HAP-1 (cell line): Measurements from ENCODE around the gene C9orf72.
A peak's percentile ranks its signal among the peaks of the same experiment; 100 is the strongest.

Source experiments
- DNase-seq, 2 experiments: peaks; one replicate each; pipeline ENCODE4 v3.0.0-alpha.2; 2016 to 2020; ENCODE audit warnings: low spot score in 2 of 2
- H3K27me3 ChIP-seq: fragments of 250-450 bp; sonication (Bioruptor Pico); 2 replicates; pipeline ENCODE4 v1.5.1; 2020; ENCODE audit warnings: low read depth, mild to moderate bottlenecking, moderate library complexity
- H3K36me3 ChIP-seq: fragments of 250-450 bp; sonication (Bioruptor Pico); replicated peaks from 2 replicates; pipeline ENCODE4 v1.5.1; 2020; ENCODE audit warnings: mild to moderate bottlenecking
- H3K4me1 ChIP-seq: fragments of 250-450 bp; sonication (Bioruptor Pico); 2 replicates; pipeline ENCODE4 v1.5.1; 2020; ENCODE audit warnings: mild to moderate bottlenecking
- H3K4me3 ChIP-seq: fragments of 250-450 bp; sonication (Bioruptor Pico); 2 replicates; pipeline ENCODE4 v1.5.1; 2020; ENCODE audit warnings: mild to moderate bottlenecking, moderate library complexity
- H3K9me3 ChIP-seq: fragments of 250-450 bp; sonication (Bioruptor Pico); 2 replicates; pipeline ENCODE4 v1.5.1; 2020; ENCODE audit warnings: mild to moderate bottlenecking, moderate library complexity
- in situ Hi-C: fragments of 300-500 bp; cut with MboI; formaldehyde crosslinking; loops from 3 replicates; pipeline ENCODE4 v1.14.3; 2020; ENCODE audit warnings: low sequenced_read_pairs, inconsistent platforms, mixed read lengths

Gene C9orf72

DNA sequence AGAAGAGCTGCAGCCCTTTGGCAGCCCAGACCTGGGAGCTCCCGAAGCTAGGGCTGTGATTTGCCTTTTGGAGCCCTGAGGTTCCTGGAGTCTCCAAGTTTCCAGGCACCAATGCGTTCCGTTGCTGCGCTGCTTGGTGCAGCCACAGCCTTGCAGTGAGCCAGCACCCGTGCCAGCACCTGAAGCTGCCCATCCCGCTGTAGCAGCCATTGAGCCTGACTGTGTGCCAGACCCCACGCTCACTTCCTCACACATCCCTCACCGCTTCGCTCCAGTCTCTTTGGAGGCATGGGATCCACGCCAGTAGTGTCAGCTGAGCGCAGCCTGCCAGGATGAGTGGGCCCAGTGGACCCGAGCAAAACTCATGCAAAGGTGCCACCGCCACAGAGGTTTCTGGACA lies 22.5 kb upstream of the C9orf72 start:
- in situ Hi-C loops = no loop called here
- H3K36me3 ChIP-seq = no peaks in the 10 kb centered on the region
- H3K4me1 ChIP-seq = no peaks in the 10 kb centered on the region
- no peaks in the 10 kb centered on the region for H3K9me3 ChIP-seq
- DNase-seq = no peak
- no peaks in the 10 kb centered on the region for H3K27me3 ChIP-seq
- H3K4me3 ChIP-seq = no peak overlapping the region

DNA sequence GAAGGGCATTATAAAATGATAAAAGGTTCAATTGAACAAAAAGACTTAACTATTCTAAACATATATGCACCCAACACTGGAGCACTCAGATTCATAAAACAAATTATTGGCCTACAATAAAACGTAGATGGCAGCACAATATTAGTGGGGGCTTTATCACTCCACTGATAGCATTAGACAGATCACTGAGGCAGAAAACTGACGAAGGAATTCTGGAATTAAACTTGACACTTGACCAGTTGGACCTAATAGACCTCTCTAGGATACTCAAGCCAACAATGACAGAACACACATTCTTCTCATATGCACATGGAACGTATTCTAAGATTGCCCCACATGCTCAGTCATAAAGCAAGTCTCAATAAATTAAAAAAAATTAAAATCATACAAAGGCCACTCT lies 18.4 kb upstream of the C9orf72 start:
- no peak for DNase-seq
- in situ Hi-C loops = no loop called here
- no peaks in the 10 kb centered on the region for H3K4me1 ChIP-seq
- H3K36me3 ChIP-seq = no peaks in the 10 kb centered on the region
- 0 out of 2 replicates have a peak, but pooled peaks cover 3% of the 10 kb centered on the region for H3K27me3 ChIP-seq
- no peaks in the 10 kb centered on the region for H3K9me3 ChIP-seq
- H3K4me3 ChIP-seq = no peak overlapping the region

- H3K4me1 ChIP-seq = no peaks in the 10 kb centered on the region
- no peaks in the 10 kb centered on the region for H3K36me3 ChIP-seq
- no peak for DNase-seq
- in situ Hi-C loops = no loop called here
- no peaks in the 10 kb centered on the region for H3K9me3 ChIP-seq
- H3K4me3 ChIP-seq = no peak overlapping the region
- H3K27me3 ChIP-seq = 0 out of 2 replicates have a peak, but pooled peaks cover 3% of the 10 kb centered on the region
Observed at GRCh38 chr9:27591093-27591492, 17.8 kb upstream of the C9orf72 start.

- no peaks in the 10 kb centered on the region for H3K9me3 ChIP-seq
- in situ Hi-C loops = no loop called here
- DNase-seq = no peak
Observed at GRCh38 chr9:27590651-27591050, 17.4 kb upstream of the C9orf72 start.

DNA sequence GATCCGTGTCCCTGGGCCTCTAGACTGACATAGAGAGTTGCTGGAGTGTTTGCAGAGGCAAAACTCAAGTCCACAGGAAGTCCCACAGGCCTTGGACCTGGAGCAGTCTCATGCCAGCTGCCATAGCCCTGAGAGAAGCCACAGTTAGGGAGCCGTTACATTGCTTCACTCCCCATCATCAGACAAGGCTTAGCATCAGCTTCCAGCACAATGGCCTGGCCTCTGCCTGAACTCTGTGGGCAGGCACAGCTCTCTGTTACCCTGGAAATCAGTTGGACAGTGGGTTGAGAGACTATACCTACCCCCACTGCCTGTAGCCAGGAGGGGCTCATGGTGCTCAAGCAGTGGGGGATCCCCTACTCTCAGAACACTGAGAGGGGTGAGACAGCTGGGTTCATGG lies 16.2 kb upstream of the C9orf72 start:
- no peaks in the 10 kb centered on the region for H3K9me3 ChIP-seq
- H3K4me1 ChIP-seq = no peaks in the 10 kb centered on the region
- H3K27me3 ChIP-seq = 0 out of 2 replicates have a peak, but pooled peaks cover 3% of the 10 kb centered on the region
- no peaks in the 10 kb centered on the region for H3K36me3 ChIP-seq
- no peak overlapping the region for H3K4me3 ChIP-seq
- in situ Hi-C loops = no loop called here
- DNase-seq = no peak

More at GRCh38 chr9:27590651-27591050, 17.4 kb upstream of the C9orf72 start:
- Histone ChIP-seq H3K4me3 (no peak overlapping the region), H3K36me3 (no peaks in the 10 kb centered on the region), H3K4me1 (no peaks in the 10 kb centered on the region), H3K27me3 (0 out of 2 replicates have a peak, but pooled peaks cover 3% of the 10 kb centered on the region)

- H3K36me3 ChIP-seq = no peaks in the 10 kb centered on the region
- H3K4me3 ChIP-seq = no peak overlapping the region
- no peaks in the 10 kb centered on the region for H3K4me1 ChIP-seq
- H3K27me3 ChIP-seq = peaks cover 3% of the 10 kb centered on the region; the same call in 1 of the 2 replicates
- in situ Hi-C loops = no loop called here
- no peak for DNase-seq
- no peaks in the 10 kb centered on the region for H3K9me3 ChIP-seq
Observed at GRCh38 chr9:27586304-27586703, 13.0 kb upstream of the C9orf72 start.

GRCh38 chr9:27584931-27585330 lies 11.7 kb upstream of the C9orf72 start:
- H3K4me3 ChIP-seq = no peak overlapping the region
- H3K27me3 ChIP-seq = peaks cover 3% of the 10 kb centered on the region; the same call in 1 of the 2 replicates
- no peaks in the 10 kb centered on the region for H3K9me3 ChIP-seq
- in situ Hi-C loops = no loop called here
- DNase-seq = no peak
- H3K4me1 ChIP-seq = no peaks in the 10 kb centered on the region
- no peaks in the 10 kb centered on the region for H3K36me3 ChIP-seq

DNA sequence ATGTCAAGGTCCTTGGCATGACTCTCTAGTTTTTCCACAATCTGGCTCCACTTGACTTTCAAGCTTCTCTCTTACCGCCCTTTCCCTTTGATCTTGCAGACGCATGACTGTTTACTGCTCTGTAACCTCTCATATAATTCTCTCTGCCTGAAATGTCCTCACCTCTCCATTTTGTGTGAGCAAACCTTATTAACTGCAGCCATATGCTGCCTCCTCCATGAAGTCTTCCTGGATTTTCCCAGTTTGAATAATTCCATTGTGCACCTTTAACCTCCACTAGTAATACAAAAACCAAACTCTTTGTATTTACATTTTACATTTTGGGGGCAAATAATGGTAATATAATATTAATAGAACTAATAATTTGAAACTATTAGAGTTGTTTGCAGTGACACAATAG lies 9.5 kb upstream of the C9orf72 start:
- Histone ChIP-seq H3K9me3 (no peaks in the 10 kb centered on the region), H3K27me3 (peaks cover 3% of the 10 kb centered on the region; the same call in 1 of the 2 replicates), H3K4me3 (no peak overlapping the region), H3K36me3 (no peaks in the 10 kb centered on the region), H3K4me1 (no peaks in the 10 kb centered on the region)
- in situ Hi-C loops = no loop called here
- no peak for DNase-seq

DNA sequence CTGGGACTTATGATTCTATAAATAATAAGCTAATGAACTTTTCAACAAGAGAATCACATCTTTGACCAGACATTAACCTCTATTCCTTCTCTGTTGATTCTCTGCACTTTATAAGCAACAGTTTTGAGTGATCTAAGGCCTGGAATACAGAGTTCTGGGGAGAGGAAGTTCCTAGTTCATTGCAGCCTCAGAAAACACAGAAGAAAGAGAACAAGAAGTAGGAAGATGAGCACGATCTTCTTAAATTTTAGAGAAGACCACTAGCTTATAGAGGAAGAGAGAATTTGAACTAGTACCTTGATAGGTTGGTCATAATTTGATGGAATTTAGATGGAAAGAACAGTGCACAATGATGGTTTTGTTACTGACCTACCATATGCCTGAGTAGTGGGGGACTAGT lies 8.5 kb upstream of the C9orf72 start:
- in situ Hi-C loops = no loop called here
- H3K27me3 ChIP-seq = no peaks in the 10 kb centered on the region; the same call in 1 of the 2 replicates
- no peaks in the 10 kb centered on the region for H3K9me3 ChIP-seq
- no peaks in the 10 kb centered on the region for H3K36me3 ChIP-seq
- no peaks in the 10 kb centered on the region for H3K4me1 ChIP-seq
- no peak for DNase-seq
- no peak overlapping the region for H3K4me3 ChIP-seq

DNA sequence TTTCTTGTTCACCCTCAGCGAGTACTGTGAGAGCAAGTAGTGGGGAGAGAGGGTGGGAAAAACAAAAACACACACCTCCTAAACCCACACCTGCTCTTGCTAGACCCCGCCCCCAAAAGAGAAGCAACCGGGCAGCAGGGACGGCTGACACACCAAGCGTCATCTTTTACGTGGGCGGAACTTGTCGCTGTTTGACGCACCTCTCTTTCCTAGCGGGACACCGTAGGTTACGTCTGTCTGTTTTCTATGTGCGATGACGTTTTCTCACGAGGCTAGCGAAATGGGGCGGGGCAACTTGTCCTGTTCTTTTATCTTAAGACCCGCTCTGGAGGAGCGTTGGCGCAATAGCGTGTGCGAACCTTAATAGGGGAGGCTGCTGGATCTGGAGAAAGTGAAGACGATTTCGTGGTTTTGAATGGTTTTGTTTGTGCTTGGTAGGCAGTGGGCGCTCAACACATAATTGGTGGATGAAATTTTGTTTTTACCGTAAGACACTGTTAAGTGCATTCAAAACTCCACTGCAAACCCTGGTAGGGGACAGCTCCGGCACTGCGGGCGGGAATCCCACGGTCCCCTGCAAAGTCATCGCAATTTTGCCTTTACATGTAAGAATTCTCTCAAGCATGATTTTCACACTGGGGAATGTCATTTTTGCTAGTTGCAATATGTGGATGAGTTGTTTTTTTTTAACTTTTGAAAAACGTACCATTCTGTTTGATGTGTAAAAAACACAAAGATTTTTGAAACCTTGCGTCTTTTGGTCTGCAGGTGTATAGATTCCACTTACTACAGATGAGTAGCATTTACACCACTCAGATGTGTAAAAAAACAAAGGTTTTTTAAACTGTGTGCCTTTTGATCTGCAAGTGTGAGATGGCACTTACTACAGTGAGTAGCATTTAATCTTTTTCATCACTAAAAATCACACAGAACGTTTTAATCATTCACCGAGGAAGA lies 631 bp upstream of the C9orf72 start:
- H3K36me3 ChIP-seq = no peaks in the 10 kb centered on the region
- H3K4me1 ChIP-seq = peaks cover 11% of the 10 kb centered on the region
- in situ Hi-C loops = no loop called here
- H3K27me3 ChIP-seq = no peaks in the 10 kb centered on the region
- H3K4me3 ChIP-seq = peak overlapping the region; percentile 81
- DNase-seq = peak; percentile 96 to 97
- no peaks in the 10 kb centered on the region for H3K9me3 ChIP-seq

DNA sequence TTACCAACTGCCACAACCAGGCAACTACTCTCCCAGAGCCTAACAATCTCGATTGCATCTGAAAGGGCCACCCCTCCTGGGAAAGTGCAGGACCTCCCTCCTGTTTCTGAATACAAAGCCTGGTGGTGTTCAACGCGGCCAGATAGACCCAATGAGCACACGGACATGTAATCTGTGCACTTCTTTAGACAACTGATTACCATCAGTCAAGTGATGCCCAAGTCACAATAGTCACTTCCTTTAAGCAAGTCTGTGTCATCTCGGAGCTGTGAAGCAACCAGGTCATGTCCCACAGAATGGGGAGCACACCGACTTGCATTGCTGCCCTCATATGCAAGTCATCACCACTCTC lies 739 bp downstream of the C9orf72 start:
- Histone ChIP-seq H3K4me3 (peak overlapping the region; percentile 81), H3K27me3 (no peaks in the 10 kb centered on the region), H3K36me3 (no peaks in the 10 kb centered on the region), H3K4me1 (peaks cover 11% of the 10 kb centered on the region), H3K9me3 (no peaks in the 10 kb centered on the region)
- in situ Hi-C loops = no loop called here
- DNase-seq = peak; percentile 67 to 68

DNA sequence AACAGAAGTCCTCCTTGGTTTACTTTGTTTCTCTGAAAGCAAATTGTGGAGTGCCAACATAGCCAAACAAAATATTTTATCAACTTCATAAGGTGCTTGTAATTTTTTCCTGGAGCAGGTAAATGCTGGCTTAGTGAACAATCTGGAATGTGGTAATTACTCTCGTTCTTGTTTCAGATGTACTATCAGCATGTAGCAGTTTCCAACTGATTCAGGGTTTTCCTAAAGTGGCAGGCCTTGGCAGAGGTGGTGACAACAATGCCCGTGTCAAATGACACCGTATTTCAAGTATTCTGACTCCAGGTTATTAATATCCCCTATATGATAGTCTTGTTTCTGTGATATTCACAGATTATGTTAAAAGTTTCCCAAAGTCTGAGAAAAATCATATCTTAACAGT lies 1.2 kb downstream of the C9orf72 start:
- Histone ChIP-seq H3K9me3 (no peaks in the 10 kb centered on the region), H3K4me3 (peak overlapping the region; percentile 81), H3K36me3 (no peaks in the 10 kb centered on the region), H3K4me1 (peaks cover 11% of the 10 kb centered on the region), H3K27me3 (no peaks in the 10 kb centered on the region)
- in situ Hi-C loops = no loop called here
- no peak for DNase-seq

DNA sequence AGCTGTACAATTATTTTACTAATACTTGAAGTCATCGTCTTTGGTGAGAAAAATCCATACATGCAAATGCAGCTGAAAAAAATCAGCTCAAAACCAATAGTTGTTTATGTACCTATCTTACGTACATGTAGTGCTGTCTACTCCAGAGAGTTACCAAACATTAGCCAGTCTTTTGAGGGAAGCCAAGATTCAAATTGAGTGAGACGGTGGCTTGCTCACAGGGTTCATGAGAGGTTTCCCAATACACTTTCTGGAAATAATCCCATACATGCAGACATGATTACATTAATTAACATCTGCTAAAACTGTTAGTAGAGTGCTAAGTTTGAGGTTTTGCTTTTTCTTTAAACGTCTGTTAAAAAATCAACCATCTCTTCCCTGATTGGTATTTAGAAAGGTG lies 2.3 kb downstream of the C9orf72 start:
- no peaks in the 10 kb centered on the region for H3K36me3 ChIP-seq
- H3K4me3 ChIP-seq = no peak overlapping the region
- no peak for DNase-seq
- in situ Hi-C loops = no loop called here
- no peaks in the 10 kb centered on the region for H3K27me3 ChIP-seq
- H3K9me3 ChIP-seq = no peaks in the 10 kb centered on the region
- peaks cover 15% of the 10 kb centered on the region for H3K4me1 ChIP-seq

DNA sequence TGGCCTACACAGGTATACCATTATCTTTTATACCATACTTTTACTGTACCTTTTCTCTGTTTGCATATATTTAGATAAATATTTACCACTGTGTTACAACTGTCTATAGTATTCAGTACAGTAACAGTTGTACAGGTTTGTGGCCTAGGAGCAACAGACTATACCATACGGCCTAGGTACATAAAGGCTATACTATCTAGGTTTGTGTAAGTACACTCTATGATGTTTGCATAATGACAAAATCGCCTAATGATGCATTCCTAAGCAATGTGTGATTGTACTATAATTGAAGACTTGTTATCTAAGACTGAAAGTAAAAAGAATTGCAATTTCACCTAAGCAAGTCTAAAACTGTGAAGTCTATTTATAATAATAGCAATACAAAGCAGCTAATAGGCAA lies 3.9 kb downstream of the C9orf72 start:
- DNase-seq = no peak
- H3K4me3 ChIP-seq = no peak overlapping the region
- H3K9me3 ChIP-seq = no peaks in the 10 kb centered on the region
- H3K36me3 ChIP-seq = no peaks in the 10 kb centered on the region
- in situ Hi-C loops = no loop called here
- H3K27me3 ChIP-seq = no peaks in the 10 kb centered on the region
- H3K4me1 ChIP-seq = peaks cover 17% of the 10 kb centered on the region
